Activated CD8-positive, alpha-beta memory T cell treated with anti-CD3 and anti-CD28 coated beads for 4 hours (primary cell): ENCODE results near the gene SMURF2.
"Not testable (repeated sequence)": the region's sequence is repeated elsewhere in the genome, so short reads cannot be mapped to it uniquely, and the experiment has no call there.

Source experiments
- DNase-seq, 2 donors: peaks; one replicate each; pipeline ENCODE4 v3.0.0-alpha.2; 2020; ENCODE audit warnings: low read depth in 2 of 2

SMURF2 gene

GRCh38 chr17:64661976-64662773, at the start of gene SMURF2:
TSS of gene SMURF2 (minus strand) at chr17:64662307. CDS start at chr17:64661880, 427 bp downstream.
- DNase-seq, result peak; percentile 54 to 56

DNA sequence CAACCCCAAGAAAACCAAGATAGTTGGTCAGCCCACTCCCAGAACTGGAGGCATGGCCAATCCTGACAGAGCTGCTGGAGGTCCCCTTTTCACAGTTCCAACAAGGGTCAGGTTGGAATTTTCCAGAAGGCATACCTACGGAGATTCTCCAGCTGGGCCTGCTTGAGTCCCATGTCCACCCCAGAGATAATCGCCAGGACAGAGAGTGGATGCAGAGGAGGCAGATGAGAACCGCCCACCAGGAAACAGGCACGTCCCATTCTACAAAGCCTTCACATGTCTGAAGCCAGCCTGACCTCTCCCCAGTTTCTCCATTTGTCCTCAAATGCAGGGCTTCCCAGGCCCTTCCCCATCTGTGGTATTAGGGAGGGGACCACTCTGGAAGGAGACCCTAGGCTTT, 47.4 kb upstream of the SMURF2 start:
- DNase-seq, result no peak

- no peak for DNase-seq
These were observed 45.0 kb upstream of the SMURF2 start for GRCh38 chr17:64707050-64707591.

GRCh38 chr17:64706224-64707049, 44.3 kb upstream of the SMURF2 start:
- no peak for DNase-seq

- no peak for DNase-seq
These were observed 40.7 kb upstream of the SMURF2 start for GRCh38 chr17:64702815-64703214.

- DNase-seq, result no peak
These were observed 36.6 kb upstream of the SMURF2 start for GRCh38 chr17:64698725-64699124.

DNA sequence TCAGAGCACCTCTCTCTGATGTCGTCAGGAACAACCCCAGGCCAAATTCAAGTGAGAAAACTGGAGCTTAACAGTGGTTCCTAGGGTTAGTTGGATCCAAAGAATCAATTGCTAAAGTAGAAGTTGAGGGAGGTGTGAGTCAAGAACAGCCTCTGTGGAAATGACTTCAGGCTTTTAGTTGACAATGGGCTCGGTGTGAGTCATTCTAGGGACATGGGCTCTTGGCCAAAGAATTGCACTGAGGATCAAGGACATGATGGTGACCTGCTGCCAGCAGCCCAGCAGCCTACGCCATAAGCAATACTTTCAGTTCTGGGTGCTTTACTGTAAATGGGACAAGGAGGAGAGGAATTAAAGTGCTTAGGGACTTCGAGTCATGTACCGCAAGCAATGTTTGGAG, 32.1 kb upstream of the SMURF2 start:
- no peak for DNase-seq

DNA sequence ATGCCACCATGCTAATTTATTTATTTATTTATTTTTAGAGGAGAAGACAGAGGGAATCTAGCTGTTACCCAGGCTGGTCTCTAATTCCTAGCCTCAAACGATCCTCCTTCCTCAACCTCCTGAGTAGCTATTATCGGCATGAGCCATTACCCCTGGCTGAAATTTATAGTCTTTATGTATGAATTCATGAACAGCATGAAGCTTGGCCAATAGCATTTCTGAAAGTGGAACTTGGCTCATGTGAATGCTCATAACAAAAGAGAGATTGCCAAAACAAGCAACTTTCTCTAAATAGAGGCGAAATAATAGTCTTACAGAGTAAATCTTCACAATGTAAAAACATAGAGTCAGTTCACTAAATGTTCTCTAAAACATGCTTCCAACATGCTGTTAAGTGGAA, 30.1 kb upstream of the SMURF2 start:
- DNase-seq, result no peak

DNA sequence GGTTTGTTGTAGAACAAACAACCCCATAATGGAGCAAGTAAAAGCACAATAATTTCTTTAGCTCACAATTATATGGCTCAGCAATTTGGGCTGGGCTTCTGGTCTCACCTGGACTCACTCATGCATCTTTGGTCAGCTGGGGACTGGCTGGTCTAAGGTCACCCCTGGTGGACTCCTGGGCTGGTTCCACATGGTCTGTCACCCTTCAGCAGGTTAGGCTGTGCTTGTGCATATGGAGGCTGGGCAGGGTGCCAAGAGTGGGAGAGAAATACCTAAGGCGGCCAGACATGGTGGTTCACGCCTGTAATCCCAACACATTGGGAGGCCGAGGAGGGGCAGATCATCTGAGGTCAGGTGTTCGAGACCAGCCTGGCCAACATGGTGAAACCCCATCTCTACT, 27.0 kb upstream of the SMURF2 start:
- DNase-seq, result no peak

DNA sequence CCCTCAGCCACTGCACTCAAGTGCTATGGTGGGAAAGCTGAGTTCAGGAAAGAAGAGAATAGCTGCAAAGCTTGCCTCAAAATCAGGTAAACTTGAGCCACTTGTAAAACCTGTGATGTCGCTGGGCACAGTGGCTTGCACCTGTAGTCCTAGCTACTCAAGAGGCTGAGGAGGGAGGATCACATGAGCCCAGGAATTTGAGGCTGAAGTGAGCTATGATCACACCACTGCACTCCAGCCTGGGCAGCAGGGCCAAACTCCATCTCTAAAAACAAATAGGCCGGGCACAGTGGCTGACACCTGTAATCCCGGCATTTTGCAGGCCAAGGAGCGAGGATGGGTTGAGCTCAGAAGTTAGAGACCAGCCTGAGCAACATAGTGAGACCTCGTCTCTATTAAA, 26.4 kb upstream of the SMURF2 start:
- DNase-seq, result no peak

DNA sequence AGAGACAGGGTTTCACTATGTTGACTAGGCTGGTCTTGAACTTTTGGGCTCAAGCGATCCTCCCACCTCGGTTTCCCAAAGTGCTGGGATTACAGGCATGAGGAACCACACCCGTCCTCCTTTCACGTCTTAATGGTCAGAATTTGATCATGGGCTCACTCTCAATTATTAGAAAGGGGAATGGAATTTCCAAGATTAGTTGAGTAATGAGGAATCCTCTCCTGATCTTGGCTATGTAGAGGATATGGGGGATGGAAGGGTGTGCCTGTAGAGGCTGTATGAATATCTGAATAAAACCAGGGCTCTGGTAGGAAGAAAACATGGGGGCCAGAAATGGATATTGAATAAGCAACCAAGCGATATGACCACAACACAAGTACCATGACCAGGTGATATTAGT, 25.9 kb upstream of the SMURF2 start:
- DNase-seq, result no peak

DNA sequence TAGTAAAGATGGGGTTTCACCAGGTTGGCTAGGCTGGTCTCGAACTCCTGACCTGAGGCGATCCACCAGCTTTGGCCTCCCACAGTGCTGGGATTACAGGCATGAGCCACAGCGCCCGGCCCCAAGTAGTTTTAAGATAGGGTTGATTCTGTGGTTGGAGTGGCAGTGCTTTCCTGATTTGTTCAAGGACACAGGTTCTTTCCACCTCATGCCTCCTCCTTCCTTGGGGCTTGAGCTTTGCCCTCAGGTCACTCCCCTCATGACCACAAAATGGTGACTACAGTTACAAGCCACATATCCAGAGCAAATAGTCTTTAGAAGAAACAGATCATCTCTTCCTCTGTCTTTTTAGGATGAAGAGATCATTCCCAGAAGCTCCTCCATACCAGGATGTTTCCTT, 25.3 kb upstream of the SMURF2 start:
- no peak for DNase-seq

DNA sequence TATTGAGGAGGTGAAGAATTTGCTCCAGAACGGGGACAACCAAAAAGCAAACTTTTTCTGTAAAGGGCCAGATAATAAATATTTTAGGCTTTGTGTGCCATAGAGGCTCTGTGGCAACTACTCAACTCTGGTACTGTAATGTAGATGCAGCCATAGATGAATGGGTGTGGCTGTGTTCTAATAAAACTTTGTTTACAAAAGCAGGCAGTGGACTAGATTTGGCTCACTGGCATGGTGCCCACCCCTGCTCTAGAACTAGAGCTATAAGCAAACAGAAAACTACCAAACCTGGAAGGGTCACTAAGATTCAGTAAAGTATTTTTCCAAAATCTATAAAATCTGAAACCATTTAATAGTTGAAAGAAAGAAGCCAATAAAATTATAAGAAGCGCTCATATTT, 24.6 kb upstream of the SMURF2 start:
- DNase-seq, result no peak

DNA sequence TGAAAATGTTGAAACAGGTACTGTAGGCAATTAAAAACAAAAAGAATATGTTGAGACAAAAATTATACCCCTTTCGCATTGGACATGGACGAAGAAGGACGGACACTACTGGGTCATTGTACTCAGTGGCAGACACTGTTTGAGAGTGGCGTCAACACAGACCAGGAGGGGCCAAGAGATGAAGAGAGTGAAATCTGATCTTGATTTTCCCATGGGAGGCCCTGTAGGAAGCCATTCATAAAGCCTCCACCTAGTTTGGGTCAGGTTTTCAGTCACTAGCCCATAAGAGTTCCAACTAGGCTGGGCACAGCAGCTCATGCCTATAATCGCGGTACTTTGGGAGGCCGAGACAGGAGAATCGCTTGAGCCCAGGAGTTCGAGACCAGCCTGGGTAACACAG, 23.6 kb upstream of the SMURF2 start:
- DNase-seq, result no peak

- no peak for DNase-seq
These were observed 21.7 kb upstream of the SMURF2 start for GRCh38 chr17:64683796-64684195.

DNA sequence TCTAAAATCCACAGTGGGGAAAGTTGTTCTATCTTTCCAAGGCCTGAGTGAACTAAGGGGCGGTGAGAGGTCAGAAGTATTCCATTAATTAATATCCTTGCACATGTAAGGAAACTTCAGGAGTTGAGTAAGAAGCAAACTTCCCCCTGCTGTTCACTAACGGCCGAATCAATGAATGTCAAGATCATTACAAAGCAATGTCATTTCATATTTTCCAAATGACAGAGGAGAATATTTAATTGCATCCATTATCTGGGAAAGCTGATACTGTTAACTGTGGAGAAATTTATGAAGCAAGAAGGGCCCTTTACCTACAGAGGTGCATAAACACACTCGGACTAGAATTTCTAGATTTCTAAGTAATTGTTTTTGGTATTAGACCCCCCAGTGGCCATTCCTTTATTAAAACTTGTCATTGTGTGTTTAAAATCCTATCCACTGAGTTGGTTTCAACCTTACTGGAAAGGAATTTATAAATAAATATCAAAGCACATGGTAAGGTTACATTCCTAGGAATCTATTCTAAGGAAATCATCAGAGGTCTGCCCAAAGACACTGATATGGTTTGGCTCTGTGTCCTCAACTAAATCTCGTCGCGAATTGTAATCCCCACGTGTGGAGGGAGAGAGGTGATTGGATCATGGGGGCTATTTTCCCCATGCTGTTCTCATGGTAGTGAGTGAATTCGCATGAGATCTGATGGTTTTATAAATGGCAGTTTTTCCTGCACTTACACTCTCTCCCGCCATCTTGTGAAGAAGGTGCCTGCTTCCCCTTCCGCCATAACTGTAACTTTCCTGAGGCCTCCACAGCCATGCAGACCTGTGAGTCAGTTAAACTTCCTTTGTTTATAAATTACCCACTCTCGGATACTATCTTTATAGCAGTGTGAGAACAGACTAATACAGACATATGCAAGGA, 20.4 kb upstream of the SMURF2 start:
- no peak for DNase-seq

GRCh38 chr17:64679710-64680216, 17.7 kb upstream of the SMURF2 start:
- DNase-seq, result no peak

DNA sequence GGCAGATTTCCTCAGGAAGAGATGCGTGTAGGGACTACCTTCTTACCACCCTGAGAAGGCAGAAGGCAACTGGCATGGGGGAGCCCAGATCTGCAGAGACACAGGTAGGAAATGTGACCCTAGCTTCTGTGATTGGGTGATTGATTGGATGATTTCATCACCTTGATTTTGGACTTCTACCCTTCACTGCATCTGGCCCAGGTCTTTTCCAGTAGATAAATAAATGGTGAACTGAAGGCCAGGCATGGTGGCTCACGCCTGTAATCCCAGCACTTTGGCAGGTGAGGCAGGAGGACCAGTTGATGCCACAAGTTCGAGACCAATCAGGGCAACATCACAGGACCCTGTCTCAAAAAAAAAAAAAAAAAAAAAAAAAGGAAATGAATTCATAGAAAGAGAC, 14.7 kb upstream of the SMURF2 start:
- DNase-seq, result no peak

GRCh38 chr17:64670843-64671590, 8.9 kb upstream of the SMURF2 start:
- DNase-seq, result not testable (repeated sequence)

- DNase-seq, result not testable (repeated sequence)
These were observed 6.0 kb upstream of the SMURF2 start for GRCh38 chr17:64667807-64668721.
